Heart left ventricle (tissue), 16 donors: Measurements from ENCODE around the gene PCBD1. TPM values are rescaled to one million over a fixed set of nuclear protein-coding genes. Genes with fewer than 3 reads are reported as not detected.

Experiments used
- ATAC-seq, 4 donors: fragments of 200-7000 bp; cut with Tn5 transposase; one replicate each; pipeline ENCODE4 v1.9.1; 2020 to 2022; ENCODE audit warnings: moderate library complexity in 4 of 4, mild to moderate bottlenecking in 3 of 4, moderate number of reproducible peaks in 1 of 4
- DNase-seq, 5 donors: peaks; one replicate each; pipeline ENCODE4 v3.0.0-alpha.2; 2020
- H3K27ac ChIP-seq, 12 donors: fragments of 200-600 bp; sonication (generic) in 4 of 12; one replicate each; pipeline versions ENCODE4 v1.5.0 to v1.8.0; 2016 to 2022; ENCODE audit warnings: mild to moderate bottlenecking in 2 of 12
- H3K27me3 ChIP-seq, 9 donors: fragments of 200-600 bp; sonication (generic) in 2 of 9; one replicate each; pipeline versions ENCODE4 v1.5.1 to v1.8.0; 2016 to 2022; ENCODE audit warnings: mild to moderate bottlenecking in 3 of 9
- H3K36me3 ChIP-seq, 9 donors: fragments of 200-600 bp; sonication (generic) in 2 of 9; one replicate each; pipeline versions ENCODE4 v1.5.0 to v1.8.0; 2018 to 2022; ENCODE audit warnings: mild to moderate bottlenecking in 2 of 9
- H3K4me1 ChIP-seq, 12 donors: fragments of 200-600 bp; sonication (generic) in 4 of 12; one replicate each; pipeline versions ENCODE4 v1.5.0 to v1.8.0; 2016 to 2022; ENCODE audit warnings: mild to moderate bottlenecking in 3 of 12
- H3K4me3 ChIP-seq, 12 donors: fragments of 200-600 bp; sonication (generic) in 4 of 12; one replicate each; pipeline versions ENCODE4 v1.5.0 to v1.8.0; 2017 to 2022; ENCODE audit warnings: mild to moderate bottlenecking in 9 of 12, moderate library complexity in 4 of 12
- H3K9me3 ChIP-seq, 12 donors: fragments of 200-600 bp; sonication (generic) in 4 of 12; one replicate each; pipeline versions ENCODE4 v1.5.0 to v1.8.0; 2016 to 2022; ENCODE audit warnings: mild to moderate bottlenecking in 1 of 12
- CTCF ChIP-seq, 12 donors: fragments of 200-600 bp; sonication (generic) in 4 of 12; IDR thresholded peaks; one replicate each; pipeline versions ENCODE4 v1.5.0 to v1.8.0; 2018 to 2022; ENCODE audit warnings: antibody characterized with exemption in 12 of 12, mild to moderate bottlenecking in 5 of 12
- POLR2A ChIP-seq, 2 donors: fragments of 450-650 bp; IDR thresholded peaks; one replicate each; pipeline ENCODE4 v1.6.1; 2017; ENCODE audit warnings: antibody characterized with exemption in 2 of 2, mild to moderate bottlenecking in 2 of 2, moderate library complexity in 2 of 2
- WGBS, 4 donors: extraction: QIAGEN DNeasy Blood & Tissue Kit in 2 of 4; methylation state at CpG; one replicate each; pipeline versions ENCODE4 v1.1.5 to v1.1.7; 2013 to 2018; 5-methylcytosine and 5-hydroxymethylcytosine counted together
- intact Hi-C, 10 donors: fragments of 100-400 bp; cut with DNase I; formaldehyde crosslinking; loops; one replicate each; pipeline versions ENCODE4 v1.11.1 to v1.14.2; 2022
- polyA plus RNA-seq, 2 donors: library from polyadenylated mRNA; stranded (reverse); fragments of 200-250 nt; gene quantifications; one replicate each; pipeline ENCODE4 v1.2.3, GENCODE V29; 2013
- total RNA-seq, 9 donors: library from RNA; depleted of rRNA in 2 of 9; stranded (reverse); fragments of >200 nt in 2 of 9; fragmentation: NEBNext Ultra II Directional in 3 of 9; extraction: Animal tissue kit (Norgen Biotek cat#: 25700) in 3 of 9; gene quantifications; one replicate each; pipeline versions ENCODE4 v1.1.0 to v1.2.4, GENCODE V29; 2016 to 2023
- donor health status: ischemic (EF 13 %, LVEDD 7.1; RV severe dilation, severe dysfunction).
- donor health status: healthy with polysubstance abuse.
- donor health status: DM: no; HTN: yes; CAD: no.
- donor health status: DM: no; HTN: no; CAD: no.
- donor health status: ischemic (EF 25% LVEDD 6.9; RV normal size, moderate dysfunction).
- donor health status: ischemic (EF 25% LVEDD 5.7; RV mildly dilated, moderate dysfunction).
- donor health status: healthy.
- donor health status: DM: yes; HTN: yes; CAD: no.
- donor health status: ischemic (EF 35%, LVEDD 5.7; RV mildly dilated, moderate dysfunction).
- donor health status: nonischemic (EF 11% LVEDD 7.7; RV severe dilation, severe dysfunction).
- donor health status: DM: yes; HTN: yes; CAD: no.
- donor health status: PGD.
- donor health status: ischemic (EF 29% LVEDD 5.4; RV normal size, mild dysfunction).
- donor health status: nonischemic (EF 23%, LVEDD 6.1; RV moderate dilation, normal function).

PCBD1 gene
- total and polyA plus RNA-seq, 11 donors = 103 to 189 (median 144) TPM

- Histone ChIP-seq H3K9me3 (no peaks in the 10 kb centered on the region), H3K27ac (no peak overlapping the region), H3K27me3 (no peaks in the 10 kb centered on the region), H3K4me1 (peaks cover 0 to 18% (median 0%) of the 10 kb centered on the region in 12 donors), H3K4me3 (no peak overlapping the region), H3K36me3 (peaks cover 0 to 66% (median 47%) of the 10 kb centered on the region in 9 donors)
- no peak for DNase-seq
- intact Hi-C loops = no loop called here
- no peak for ATAC-seq
- WGBS, 4 donors = 75 to 83% (median 78%) methylated on average over 5 of the region's 5 CpGs
- TF ChIP-seq CTCF (IDR thresholded peaks at IDR 0.05) (no peak), POLR2A (IDR thresholded peaks at IDR 0.05) (no peak)
Measured at GRCh38 chr10:70851597-70852475, 36.5 kb downstream of the PCBD1 start.

DNA sequence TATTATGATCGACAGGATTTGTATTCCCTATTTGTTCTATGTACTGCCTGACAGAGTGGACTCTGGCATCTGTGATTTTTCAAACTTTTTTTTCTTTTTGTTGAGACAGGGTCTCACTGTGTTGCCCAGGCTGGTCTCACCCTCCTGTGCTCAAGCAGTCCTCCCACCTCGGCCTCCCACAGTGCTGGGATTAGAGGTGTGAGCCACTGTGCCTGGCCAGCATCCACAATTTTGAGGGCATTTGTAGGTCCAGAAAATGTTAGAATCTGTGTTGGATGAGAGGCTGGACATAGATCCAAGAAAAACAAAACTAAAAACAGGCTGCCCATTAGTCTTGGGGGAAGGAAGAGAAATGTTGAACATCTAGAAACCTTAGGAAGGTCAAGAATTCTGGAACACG is 38.3 kb downstream of the PCBD1 start:
- no peak for ATAC-seq
- 79 to 92% (median 88%) methylated on average over 3 of the region's 3 CpGs for WGBS, 4 donors
- DNase-seq = no peak
- Histone ChIP-seq H3K9me3 (no peaks in the 10 kb centered on the region), H3K4me1 (peaks cover 0 to 18% (median 0%) of the 10 kb centered on the region in 12 donors), H3K4me3 (no peak overlapping the region), H3K27me3 (no peaks in the 10 kb centered on the region), H3K27ac (no peak overlapping the region), H3K36me3 (peaks cover 0 to 58% (median 51%) of the 10 kb centered on the region in 9 donors)
- TF ChIP-seq CTCF (IDR thresholded peaks at IDR 0.05) = no peak
- TF ChIP-seq POLR2A (IDR thresholded peaks at IDR 0.05) = no peak
- intact Hi-C loops = no loop called here

- DNase-seq (no peak), ATAC-seq (no peak)
- intact Hi-C loops = no loop called here
- Histone ChIP-seq H3K4me3 (no peak overlapping the region), H3K36me3 (peaks cover 0 to 58% (median 51%) of the 10 kb centered on the region in 9 donors), H3K4me1 (peaks cover 0 to 18% (median 0%) of the 10 kb centered on the region in 12 donors), H3K9me3 (no peaks in the 10 kb centered on the region), H3K27me3 (no peaks in the 10 kb centered on the region), H3K27ac (no peak overlapping the region)
- TF ChIP-seq CTCF (IDR thresholded peaks at IDR 0.05) = no peak
- TF ChIP-seq POLR2A (IDR thresholded peaks at IDR 0.05) = no peak
- WGBS, 4 donors = 64 to 78% (median 69%) methylated on average over 2 of the region's 2 CpGs
Measured at GRCh38 chr10:70849582-70850016, 38.8 kb downstream of the PCBD1 start.

DNA sequence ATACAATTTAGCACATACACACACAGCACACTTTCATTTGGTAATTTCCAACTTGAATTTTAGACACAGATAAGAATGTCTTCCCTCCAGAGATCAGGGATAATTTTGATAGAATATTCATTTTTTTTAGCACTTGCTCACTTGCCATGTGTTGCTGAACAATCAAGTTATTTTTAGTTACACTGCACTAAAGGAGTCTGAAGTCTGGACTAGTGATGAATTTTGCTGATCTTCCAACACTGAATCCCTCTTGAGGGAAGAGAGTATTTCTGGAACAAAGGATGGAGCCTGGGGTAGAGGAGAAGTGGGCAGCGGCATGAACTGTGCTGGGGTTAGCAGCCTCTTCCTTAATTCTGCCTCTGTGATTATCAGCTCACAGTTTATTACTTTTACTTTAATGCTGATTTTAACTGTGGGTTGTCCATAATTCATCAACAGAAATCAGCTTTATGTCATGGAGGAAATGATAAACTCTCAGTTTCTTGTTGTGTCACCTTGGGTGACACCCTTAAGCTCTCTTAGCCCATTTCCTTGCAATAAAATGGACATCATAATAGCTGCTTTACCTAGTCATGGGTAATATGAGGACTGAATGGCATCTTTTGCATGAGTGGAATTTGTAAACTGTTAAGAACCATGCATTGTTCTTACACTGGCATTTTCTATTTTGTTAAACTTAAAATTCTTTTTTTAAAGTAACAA is 40.6 kb downstream of the PCBD1 start:
- peaks cover 0 to 18% (median 3%) of the 10 kb centered on the region in 12 donors for H3K4me1 ChIP-seq
- no peak overlapping the region for H3K27ac ChIP-seq
- H3K4me3 ChIP-seq = no peak overlapping the region
- DNase-seq (no peak), ATAC-seq (no peak)
- H3K9me3 ChIP-seq = no peaks in the 10 kb centered on the region
- intact Hi-C loops = no loop called here
- 52 to 61% (median 56%) methylated on average over 1 of the region's 1 CpG for WGBS, 4 donors
- H3K27me3 ChIP-seq = no peaks in the 10 kb centered on the region
- TF ChIP-seq POLR2A (IDR thresholded peaks at IDR 0.05) (no peak), CTCF (IDR thresholded peaks at IDR 0.05) (no peak)
- H3K36me3 ChIP-seq = peaks cover 0 to 46% (median 37%) of the 10 kb centered on the region in 9 donors
